LNCAP (cell line): ENCODE results near the gene BAIAP2.

Source experiments
- CTCF ChIP-seq: fragments of 450-650 bp; IDR thresholded peaks from 2 replicates; pipeline ENCODE4 v1.5.1; 2017; ENCODE audit warnings: mild to moderate bottlenecking

BAIAP2 gene

GRCh38 chr17:81013642-81014041, 21.3 kb upstream of the BAIAP2 start:
- TF ChIP-seq CTCF, result no peak

- no peak for TF ChIP-seq CTCF
Measured at GRCh38 chr17:81015136-81015535, 19.8 kb upstream of the BAIAP2 start.

- no peak for TF ChIP-seq CTCF
Measured at GRCh38 chr17:81016575-81016974, 18.4 kb upstream of the BAIAP2 start.

- TF ChIP-seq CTCF, result no peak
Measured at GRCh38 chr17:81018044-81018802, 16.7 kb upstream of the BAIAP2 start.

- TF ChIP-seq CTCF, result no peak
Measured at GRCh38 chr17:81019563-81020442, 15.1 kb upstream of the BAIAP2 start.

- no peak for TF ChIP-seq CTCF
Measured at GRCh38 chr17:81020443-81020766, 14.5 kb upstream of the BAIAP2 start.

GRCh38 chr17:81020767-81021497, 14.0 kb upstream of the BAIAP2 start:
- TF ChIP-seq CTCF, result no peak
